Heart left ventricle (tissue), 16 donors: ENCODE data around the gene SIRT1. TPM values are rescaled to one million over a fixed set of nuclear protein-coding genes. Genes with fewer than 3 reads are reported as not detected.
"Not testable (repeated sequence)": the region's sequence is repeated elsewhere in the genome, so short reads cannot be mapped to it uniquely, and the experiment has no call there.

ENCODE experiments used
- ATAC-seq, 4 donors: fragments of 200-7000 bp; cut with Tn5 transposase; one replicate each; pipeline ENCODE4 v1.9.1; 2020 to 2022; ENCODE audit warnings: moderate library complexity in 4 of 4, mild to moderate bottlenecking in 3 of 4, moderate number of reproducible peaks in 1 of 4
- DNase-seq, 5 donors: peaks; one replicate each; pipeline ENCODE4 v3.0.0-alpha.2; 2020
- H3K27ac ChIP-seq, 12 donors: fragments of 200-600 bp; sonication (generic) in 4 of 12; one replicate each; pipeline versions ENCODE4 v1.5.0 to v1.8.0; 2016 to 2022; ENCODE audit warnings: mild to moderate bottlenecking in 2 of 12
- H3K27me3 ChIP-seq, 9 donors: fragments of 200-600 bp; sonication (generic) in 2 of 9; one replicate each; pipeline versions ENCODE4 v1.5.1 to v1.8.0; 2016 to 2022; ENCODE audit warnings: mild to moderate bottlenecking in 3 of 9
- H3K36me3 ChIP-seq, 9 donors: fragments of 200-600 bp; sonication (generic) in 2 of 9; one replicate each; pipeline versions ENCODE4 v1.5.0 to v1.8.0; 2018 to 2022; ENCODE audit warnings: mild to moderate bottlenecking in 2 of 9
- H3K4me1 ChIP-seq, 12 donors: fragments of 200-600 bp; sonication (generic) in 4 of 12; one replicate each; pipeline versions ENCODE4 v1.5.0 to v1.8.0; 2016 to 2022; ENCODE audit warnings: mild to moderate bottlenecking in 3 of 12
- H3K4me3 ChIP-seq, 12 donors: fragments of 200-600 bp; sonication (generic) in 4 of 12; one replicate each; pipeline versions ENCODE4 v1.5.0 to v1.8.0; 2017 to 2022; ENCODE audit warnings: mild to moderate bottlenecking in 9 of 12, moderate library complexity in 4 of 12
- H3K9me3 ChIP-seq, 12 donors: fragments of 200-600 bp; sonication (generic) in 4 of 12; one replicate each; pipeline versions ENCODE4 v1.5.0 to v1.8.0; 2016 to 2022; ENCODE audit warnings: mild to moderate bottlenecking in 1 of 12
- CTCF ChIP-seq, 12 donors: fragments of 200-600 bp; sonication (generic) in 4 of 12; IDR thresholded peaks; one replicate each; pipeline versions ENCODE4 v1.5.0 to v1.8.0; 2018 to 2022; ENCODE audit warnings: antibody characterized with exemption in 12 of 12, mild to moderate bottlenecking in 5 of 12
- POLR2A ChIP-seq, 2 donors: fragments of 450-650 bp; IDR thresholded peaks; one replicate each; pipeline ENCODE4 v1.6.1; 2017; ENCODE audit warnings: antibody characterized with exemption in 2 of 2, mild to moderate bottlenecking in 2 of 2, moderate library complexity in 2 of 2
- WGBS, 4 donors: extraction: QIAGEN DNeasy Blood & Tissue Kit in 2 of 4; methylation state at CpG; one replicate each; pipeline versions ENCODE4 v1.1.5 to v1.1.7; 2013 to 2018; 5-methylcytosine and 5-hydroxymethylcytosine counted together
- intact Hi-C, 10 donors: fragments of 100-400 bp; cut with DNase I; formaldehyde crosslinking; loops; one replicate each; pipeline versions ENCODE4 v1.11.1 to v1.14.2; 2022
- polyA plus RNA-seq, 2 donors: library from polyadenylated mRNA; stranded (reverse); fragments of 200-250 nt; gene quantifications; one replicate each; pipeline ENCODE4 v1.2.3, GENCODE V29; 2013
- total RNA-seq, 9 donors: library from RNA; depleted of rRNA in 2 of 9; stranded (reverse); fragments of >200 nt in 2 of 9; fragmentation: NEBNext Ultra II Directional in 3 of 9; extraction: Animal tissue kit (Norgen Biotek cat#: 25700) in 3 of 9; gene quantifications; one replicate each; pipeline versions ENCODE4 v1.1.0 to v1.2.4, GENCODE V29; 2016 to 2023
- donor health status: ischemic (EF 13 %, LVEDD 7.1; RV severe dilation, severe dysfunction).
- donor health status: healthy with polysubstance abuse.
- donor health status: DM: no; HTN: yes; CAD: no.
- donor health status: DM: no; HTN: no; CAD: no.
- donor health status: ischemic (EF 25% LVEDD 6.9; RV normal size, moderate dysfunction).
- donor health status: ischemic (EF 25% LVEDD 5.7; RV mildly dilated, moderate dysfunction).
- donor health status: healthy.
- donor health status: DM: yes; HTN: yes; CAD: no.
- donor health status: ischemic (EF 35%, LVEDD 5.7; RV mildly dilated, moderate dysfunction).
- donor health status: nonischemic (EF 11% LVEDD 7.7; RV severe dilation, severe dysfunction).
- donor health status: DM: yes; HTN: yes; CAD: no.
- donor health status: PGD.
- donor health status: ischemic (EF 29% LVEDD 5.4; RV normal size, mild dysfunction).
- donor health status: nonischemic (EF 23%, LVEDD 6.1; RV moderate dilation, normal function).

Gene SIRT1
- total and polyA plus RNA-seq, 11 donors = 6.0 to 19.1 (median 11.1) TPM

GRCh38 chr10:67864607-67865371, 19.7 kb upstream of the SIRT1 start:
- no peak for ATAC-seq

GRCh38 chr10:67868132-67868531, 16.3 kb upstream of the SIRT1 start:
- peaks cover 0 to 5% (median 0%) of the 10 kb centered on the region in 12 donors for H3K4me1 ChIP-seq
- intact Hi-C loops = no loop called here
- H3K4me3 ChIP-seq = no peak overlapping the region
- H3K27ac ChIP-seq = no peak overlapping the region
- ATAC-seq (no peak), DNase-seq (no peak)
- H3K27me3 ChIP-seq = no peaks in the 10 kb centered on the region
- TF ChIP-seq POLR2A (IDR thresholded peaks at IDR 0.05) (no peak), CTCF (IDR thresholded peaks at IDR 0.05) (no peak)
- 94 to 99% (median 96%) methylated on average over 2 of the region's 2 CpGs for WGBS, 4 donors
- no peaks in the 10 kb centered on the region for H3K9me3 ChIP-seq
- no peaks in the 10 kb centered on the region for H3K36me3 ChIP-seq

More at GRCh38 chr10:67864607-67865371, 19.7 kb upstream of the SIRT1 start:
- no peaks in the 10 kb centered on the region for H3K27me3 ChIP-seq
- intact Hi-C loops = no loop called here
- H3K27ac ChIP-seq = peak overlapping the region in 1 of 12 donors; percentile 2
- peaks cover 0 to 5% (median 0%) of the 10 kb centered on the region in 12 donors for H3K4me1 ChIP-seq
- no peak for TF ChIP-seq POLR2A (IDR thresholded peaks at IDR 0.05)
- TF ChIP-seq CTCF (IDR thresholded peaks at IDR 0.05) = no peak
- no peak for DNase-seq
- H3K4me3 ChIP-seq = no peak overlapping the region
- no peaks in the 10 kb centered on the region for H3K36me3 ChIP-seq
- H3K9me3 ChIP-seq = no peaks in the 10 kb centered on the region
- 82 to 85% (median 84%) methylated on average over 8 to 10 of the region's 10 CpGs for WGBS, 4 donors

GRCh38 chr10:67869996-67870395, 14.5 kb upstream of the SIRT1 start:
- DNase-seq (no peak), ATAC-seq (no peak)
- H3K27me3 ChIP-seq = no peaks in the 10 kb centered on the region
- TF ChIP-seq CTCF (IDR thresholded peaks at IDR 0.05) (no peak), POLR2A (IDR thresholded peaks at IDR 0.05) (no peak)
- no peaks in the 10 kb centered on the region for H3K36me3 ChIP-seq
- 85 to 95% (median 93%) methylated on average over 6 of the region's 6 CpGs for WGBS, 4 donors
- intact Hi-C loops = no loop called here
- peaks cover 0 to 3% (median 0%) of the 10 kb centered on the region in 12 donors for H3K4me1 ChIP-seq
- no peak overlapping the region for H3K27ac ChIP-seq
- H3K4me3 ChIP-seq = no peak overlapping the region
- no peaks in the 10 kb centered on the region for H3K9me3 ChIP-seq

GRCh38 chr10:67875340-67876238, 8.9 kb upstream of the SIRT1 start:
- Histone ChIP-seq H3K9me3 (no peaks in the 10 kb centered on the region), H3K36me3 (no peaks in the 10 kb centered on the region), H3K4me1 (no peaks in the 10 kb centered on the region), H3K4me3 (no peak overlapping the region), H3K27me3 (no peaks in the 10 kb centered on the region), H3K27ac (no peak overlapping the region)
- intact Hi-C loops = no loop called here
- ATAC-seq = no peak
- WGBS, 4 donors = 55 to 71% (median 67%) methylated on average over 3 of the region's 3 CpGs
- TF ChIP-seq CTCF (IDR thresholded peaks at IDR 0.05) (no peak), POLR2A (IDR thresholded peaks at IDR 0.05) (no peak)
- no peak for DNase-seq

GRCh38 chr10:67877421-67877820, 7.0 kb upstream of the SIRT1 start:
- H3K4me3 ChIP-seq, H3K27me3 ChIP-seq, intact Hi-C loops, H3K27ac ChIP-seq, H3K36me3 ChIP-seq, H3K4me1 ChIP-seq, ATAC-seq, H3K9me3 ChIP-seq, DNase-seq: not testable (repeated sequence)
- WGBS, 4 donors = 93 to 96% (median 95%) methylated on average over 11 of the region's 11 CpGs
